ENCODE measurements around the gene C1orf56.
A peak's percentile ranks its signal among the peaks of the same experiment; 100 is the strongest.

C1orf56 gene

DNA sequence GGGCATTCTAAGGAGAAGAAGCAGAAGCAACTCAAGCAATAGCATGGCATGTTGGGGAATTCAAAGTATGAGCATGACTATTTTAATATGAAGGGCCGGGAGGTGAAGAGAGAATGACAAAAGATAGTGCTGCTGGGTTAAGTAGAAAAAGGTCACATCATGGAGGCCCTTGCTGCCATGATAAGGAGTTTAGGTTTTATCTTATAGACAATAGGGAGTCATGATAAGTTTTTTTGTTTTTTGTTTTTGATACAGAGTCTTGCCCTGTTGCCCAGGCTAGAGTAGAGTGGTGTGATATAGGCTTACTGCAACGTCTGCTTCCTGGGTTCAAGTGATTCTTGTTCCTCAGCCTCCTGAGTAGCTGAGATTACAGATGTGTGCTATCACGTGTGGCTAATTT lies 8.0 kb upstream of the C1orf56 start:
- Histone ChIP-seq H3K27ac (ENCODE audit: low read depth, low read length) (no peak overlapping the region), H3K79me2 (ENCODE audit: control insufficient read depth, low read length) (no peaks in the 10 kb centered on the region), H3K9me3 (ENCODE audit: control insufficient read depth, insufficient read depth, low read length) (no peaks in the 10 kb centered on the region), H4K20me1 (ENCODE audit: control insufficient read depth, insufficient read depth, low read depth, low read length) (no peaks in the 10 kb centered on the region), H3K27me3 (ENCODE audit: control insufficient read depth, low read length) (no peaks in the 10 kb centered on the region), H3F3A (ENCODE audit: control insufficient read depth, insufficient read depth) (no peaks in the 10 kb centered on the region), H3K4me3 (ENCODE audit: low read length) (no peak overlapping the region), H3K4me2 (ENCODE audit: low read length) (no peak overlapping the region), H3K36me3 (ENCODE audit: control insufficient read depth, low read length) (peaks cover 6% of the 10 kb centered on the region), H3K4me1 (ENCODE audit: control insufficient read depth, low read length) (no peaks in the 10 kb centered on the region), H3K9me2 (replicated peaks; ENCODE audit: control insufficient read depth, low read length) (no peaks in the 10 kb centered on the region)
- TF ChIP-seq EZH2phosphoT487 (IDR thresholded peaks at IDR 0.05; ENCODE audit: borderline replicate concordance, low read length), result no peak
- TF ChIP-seq, protein P1, sequence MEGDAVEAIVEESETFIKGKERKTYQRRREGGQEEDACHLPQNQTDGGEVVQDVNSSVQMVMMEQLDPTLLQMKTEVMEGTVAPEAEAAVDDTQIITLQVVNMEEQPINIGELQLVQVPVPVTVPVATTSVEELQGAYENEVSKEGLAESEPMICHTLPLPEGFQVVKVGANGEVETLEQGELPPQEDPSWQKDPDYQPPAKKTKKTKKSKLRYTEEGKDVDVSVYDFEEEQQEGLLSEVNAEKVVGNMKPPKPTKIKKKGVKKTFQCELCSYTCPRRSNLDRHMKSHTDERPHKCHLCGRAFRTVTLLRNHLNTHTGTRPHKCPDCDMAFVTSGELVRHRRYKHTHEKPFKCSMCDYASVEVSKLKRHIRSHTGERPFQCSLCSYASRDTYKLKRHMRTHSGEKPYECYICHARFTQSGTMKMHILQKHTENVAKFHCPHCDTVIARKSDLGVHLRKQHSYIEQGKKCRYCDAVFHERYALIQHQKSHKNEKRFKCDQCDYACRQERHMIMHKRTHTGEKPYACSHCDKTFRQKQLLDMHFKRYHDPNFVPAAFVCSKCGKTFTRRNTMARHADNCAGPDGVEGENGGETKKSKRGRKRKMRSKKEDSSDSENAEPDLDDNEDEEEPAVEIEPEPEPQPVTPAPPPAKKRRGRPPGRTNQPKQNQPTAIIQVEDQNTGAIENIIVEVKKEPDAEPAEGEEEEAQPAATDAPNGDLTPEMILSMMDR (IDR thresholded peaks at IDR 0.05; ENCODE audit: low read depth, low read length, poor library complexity, severe bottlenecking), result no peak

DNA sequence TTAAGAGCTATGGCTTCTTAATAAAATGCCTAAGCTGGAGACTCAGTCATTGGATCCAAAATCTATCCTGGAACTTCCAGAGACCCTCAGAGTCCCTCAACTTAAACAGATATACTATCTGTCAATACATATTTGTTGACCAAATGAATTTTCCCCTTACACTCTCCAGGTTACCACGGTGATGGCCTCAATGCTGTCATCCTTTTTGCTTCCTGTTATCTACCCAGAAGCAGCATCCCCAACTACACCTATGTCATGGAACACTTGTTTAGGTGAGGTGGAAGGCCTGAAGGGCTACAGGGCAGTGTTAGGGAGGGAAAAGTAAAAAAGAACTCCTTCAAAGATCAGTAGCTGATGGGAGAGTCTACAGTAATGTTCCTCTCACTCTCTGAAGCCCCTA lies 4.4 kb upstream of the C1orf56 start:
- no peaks in the 10 kb centered on the region; the same call in 1 of the 2 replicates for H3F3A ChIP-seq (ENCODE audit: control insufficient read depth, insufficient read depth)
- H3K79me2 ChIP-seq (ENCODE audit: control insufficient read depth, low read length), result no peaks in the 10 kb centered on the region
- no peak overlapping the region for H3K4me3 ChIP-seq (ENCODE audit: low read length)
- no peaks in the 10 kb centered on the region for H3K36me3 ChIP-seq (ENCODE audit: control insufficient read depth, low read length)
- TF ChIP-seq, protein P1 (IDR thresholded peaks at IDR 0.05; ENCODE audit: low read depth, low read length, poor library complexity, severe bottlenecking), result no peak
- TF ChIP-seq EZH2phosphoT487 (IDR thresholded peaks at IDR 0.05; ENCODE audit: borderline replicate concordance, low read length), result no peak
- H3K9me2 ChIP-seq (replicated peaks; ENCODE audit: control insufficient read depth, low read length), result no peaks in the 10 kb centered on the region
- H3K27me3 ChIP-seq (ENCODE audit: control insufficient read depth, low read length), result no peaks in the 10 kb centered on the region
- no peaks in the 10 kb centered on the region for H4K20me1 ChIP-seq (ENCODE audit: control insufficient read depth, insufficient read depth, low read depth, low read length)
- H3K4me2 ChIP-seq (ENCODE audit: low read length), result no peak overlapping the region
- H3K4me1 ChIP-seq (ENCODE audit: control insufficient read depth, low read length), result peaks cover 11% of the 10 kb centered on the region
- H3K9me3 ChIP-seq (ENCODE audit: control insufficient read depth, insufficient read depth, low read length), result no peaks in the 10 kb centered on the region
- H3K27ac ChIP-seq (ENCODE audit: low read depth, low read length), result no peak overlapping the region

DNA sequence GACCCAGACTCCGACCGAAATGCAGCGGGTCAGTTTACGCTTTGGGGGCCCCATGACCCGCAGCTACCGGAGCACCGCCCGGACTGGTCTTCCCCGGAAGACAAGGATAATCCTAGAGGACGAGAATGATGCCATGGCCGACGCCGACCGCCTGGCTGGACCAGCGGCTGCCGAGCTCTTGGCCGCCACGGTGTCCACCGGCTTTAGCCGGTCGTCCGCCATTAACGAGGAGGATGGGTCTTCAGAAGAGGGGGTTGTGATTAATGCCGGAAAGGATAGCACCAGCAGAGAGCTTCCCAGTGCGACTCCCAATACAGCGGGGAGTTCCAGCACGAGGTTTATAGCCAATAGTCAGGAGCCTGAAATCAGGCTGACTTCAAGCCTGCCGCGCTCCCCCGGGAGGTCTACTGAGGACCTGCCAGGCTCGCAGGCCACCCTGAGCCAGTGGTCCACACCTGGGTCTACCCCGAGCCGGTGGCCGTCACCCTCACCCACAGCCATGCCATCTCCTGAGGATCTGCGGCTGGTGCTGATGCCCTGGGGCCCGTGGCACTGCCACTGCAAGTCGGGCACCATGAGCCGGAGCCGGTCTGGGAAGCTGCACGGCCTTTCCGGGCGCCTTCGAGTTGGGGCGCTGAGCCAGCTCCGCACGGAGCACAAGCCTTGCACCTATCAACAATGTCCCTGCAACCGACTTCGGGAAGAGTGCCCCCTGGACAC lies 534 bp downstream of the C1orf56 start:
- H3K36me3 ChIP-seq (ENCODE audit: control insufficient read depth, low read length), result peaks cover 26% of the 10 kb centered on the region
- peak overlapping the region; percentile 92 for H3K4me2 ChIP-seq (ENCODE audit: low read length)
- no peaks in the 10 kb centered on the region for H3K79me2 ChIP-seq (ENCODE audit: control insufficient read depth, low read length)
- TF ChIP-seq, protein P1 (IDR thresholded peaks at IDR 0.05; ENCODE audit: low read depth, low read length, poor library complexity, severe bottlenecking), result peak; percentile 75
- TF ChIP-seq EZH2phosphoT487 (IDR thresholded peaks at IDR 0.05; ENCODE audit: borderline replicate concordance, low read length), result no peak
- peaks cover 17% of the 10 kb centered on the region for H3K4me1 ChIP-seq (ENCODE audit: control insufficient read depth, low read length)
- H3K4me3 ChIP-seq (ENCODE audit: low read length), result peak overlapping the region; percentile 87
- peaks cover 38% of the 10 kb centered on the region for H3F3A ChIP-seq (ENCODE audit: control insufficient read depth, insufficient read depth)
- no peaks in the 10 kb centered on the region for H3K9me3 ChIP-seq (ENCODE audit: control insufficient read depth, insufficient read depth, low read length)
- no peaks in the 10 kb centered on the region for H3K27me3 ChIP-seq (ENCODE audit: control insufficient read depth, low read length)
- no peaks in the 10 kb centered on the region for H3K9me2 ChIP-seq (replicated peaks; ENCODE audit: control insufficient read depth, low read length)
- H3K27ac ChIP-seq (ENCODE audit: low read depth, low read length), result no peak overlapping the region
- H4K20me1 ChIP-seq (ENCODE audit: control insufficient read depth, insufficient read depth, low read depth, low read length), result peaks cover 2% of the 10 kb centered on the region; the same call in 1 of the 2 replicates

All from DOHH2 (cell line).